Memory B cell (primary cell): ENCODE measurements around the gene HSPA14.
A peak's percentile ranks its signal among the peaks of the same experiment; 100 is the strongest.
"Not testable (repeated sequence)": the region's sequence is repeated elsewhere in the genome, so short reads cannot be mapped to it uniquely, and the experiment has no call there.

Source experiments
- ATAC-seq: fragments of 150-1000 bp; cut with Tn5 transposase; 2 replicates; pipeline ENCODE4 v1.10.0; 2021; ENCODE audit warnings: low read depth, mild to moderate bottlenecking, moderate library complexity
- DNase-seq, 2 donors: peaks; one replicate each; pipeline ENCODE4 v3.0.0; 2022; ENCODE audit warnings: low spot score in 2 of 2
- H3K27ac Mint-ChIP-seq: one replicate; pipeline ENCODE4 v1.8.0; 2022; ENCODE audit warnings: mild to moderate bottlenecking, moderate library complexity, mixed read lengths
- H3K27me3 Mint-ChIP-seq: one replicate; pipeline ENCODE4 v1.8.0; 2022; ENCODE audit warnings: mixed read lengths
- H3K36me3 Mint-ChIP-seq: one replicate; pipeline ENCODE4 v1.8.0; 2022; ENCODE audit warnings: mild to moderate bottlenecking, mixed read lengths
- H3K4me1 Mint-ChIP-seq: one replicate; pipeline ENCODE4 v1.8.0; 2022; ENCODE audit warnings: mixed read lengths
- H3K4me3 Mint-ChIP-seq: one replicate; pipeline ENCODE4 v1.8.0; 2022; ENCODE audit warnings: mild to moderate bottlenecking, moderate library complexity, mixed read lengths
- H3K9me3 Mint-ChIP-seq: one replicate; pipeline ENCODE4 v1.8.0; 2022; ENCODE audit warnings: mixed read lengths

Gene HSPA14

DNA sequence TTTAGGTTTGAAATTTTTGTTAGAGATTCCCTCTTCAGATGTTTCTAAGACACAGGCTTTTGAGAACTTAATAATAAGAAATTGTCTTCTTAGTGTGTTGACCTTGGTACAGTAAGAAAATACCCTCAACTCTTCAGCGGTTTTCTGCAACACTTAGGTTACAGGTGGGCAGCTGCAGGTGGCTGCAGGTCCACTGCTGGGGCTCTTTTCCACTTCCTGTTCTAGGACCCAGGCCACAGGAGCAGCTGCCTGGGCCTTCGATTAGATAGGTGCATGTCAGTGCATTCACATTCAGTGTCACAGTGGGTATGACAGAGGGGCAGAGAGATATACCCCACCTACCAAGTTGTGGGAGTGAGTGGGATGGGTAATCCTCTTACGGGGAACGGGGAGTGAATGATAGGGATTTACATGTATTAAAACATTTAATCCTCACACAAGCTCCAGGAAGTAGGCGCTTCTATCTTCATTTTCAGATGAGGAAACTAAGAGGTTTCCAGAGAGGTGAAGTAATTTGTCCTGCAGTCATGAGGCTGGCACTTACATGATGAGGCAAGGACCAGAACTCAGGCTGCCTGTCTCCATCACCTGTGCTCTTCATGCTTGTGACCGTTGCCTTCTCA is 20.3 kb downstream of the HSPA14 start:
- Mint-ChIP-seq H3K27me3 (no peaks in the 10 kb centered on the region), H3K36me3 (peaks cover 24% of the 10 kb centered on the region), H3K4me3 (no peak overlapping the region), H3K27ac (no peak overlapping the region), H3K9me3 (no peaks in the 10 kb centered on the region), H3K4me1 (no peaks in the 10 kb centered on the region)
- ATAC-seq (no peak), DNase-seq (no peak)

DNA sequence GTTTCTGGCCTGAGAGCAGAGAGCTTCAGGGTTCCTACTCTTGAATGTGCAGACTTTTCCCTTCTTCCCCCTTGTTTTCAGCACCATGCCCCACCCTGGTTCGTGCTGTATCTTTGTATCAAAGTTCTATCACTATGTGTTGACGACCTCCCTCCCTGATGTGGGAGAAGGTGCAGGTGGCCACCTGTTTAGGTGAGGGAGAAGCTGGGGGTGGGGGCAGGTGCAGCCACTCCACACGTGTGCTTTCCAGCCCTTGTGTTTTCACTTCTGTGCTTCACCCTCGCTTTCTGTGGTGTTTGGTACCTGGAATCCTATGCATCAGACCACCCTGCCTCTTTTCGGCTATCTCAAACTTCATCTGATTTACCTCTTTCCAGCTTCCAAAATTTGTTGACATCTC is 20.9 kb downstream of the HSPA14 start:
- Mint-ChIP-seq H3K4me1 (no peaks in the 10 kb centered on the region), H3K4me3 (no peak overlapping the region), H3K27me3 (no peaks in the 10 kb centered on the region), H3K27ac (no peak overlapping the region), H3K9me3 (no peaks in the 10 kb centered on the region), H3K36me3 (peaks cover 24% of the 10 kb centered on the region)
- ATAC-seq (no peak), DNase-seq (no peak)

DNA sequence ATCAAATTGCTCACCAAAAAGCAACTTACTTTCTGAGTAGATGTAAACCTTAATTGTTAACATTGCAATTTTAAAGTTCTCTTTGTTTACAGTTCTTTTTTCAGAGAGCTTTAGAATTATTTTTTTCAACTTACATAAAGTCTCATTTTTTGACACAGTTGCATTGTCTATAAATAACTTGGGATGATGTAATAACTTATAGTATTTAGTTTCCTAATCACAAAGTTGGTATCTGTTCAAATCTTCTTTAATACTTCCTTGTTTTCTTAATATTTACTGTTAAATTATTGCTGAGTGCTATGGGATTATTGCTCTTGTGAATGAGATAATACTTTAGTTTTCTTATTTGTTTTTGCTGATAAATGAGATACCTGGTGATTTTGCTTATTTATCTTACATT is 21.7 kb downstream of the HSPA14 start:
- ATAC-seq = no peak
- H3K4me1 Mint-ChIP-seq = no peaks in the 10 kb centered on the region
- no peaks in the 10 kb centered on the region for H3K27me3 Mint-ChIP-seq
- H3K27ac Mint-ChIP-seq = no peak overlapping the region
- peaks cover 25% of the 10 kb centered on the region for H3K36me3 Mint-ChIP-seq
- no peak overlapping the region for H3K4me3 Mint-ChIP-seq
- H3K9me3 Mint-ChIP-seq = no peaks in the 10 kb centered on the region
- DNase-seq = no peak

DNA sequence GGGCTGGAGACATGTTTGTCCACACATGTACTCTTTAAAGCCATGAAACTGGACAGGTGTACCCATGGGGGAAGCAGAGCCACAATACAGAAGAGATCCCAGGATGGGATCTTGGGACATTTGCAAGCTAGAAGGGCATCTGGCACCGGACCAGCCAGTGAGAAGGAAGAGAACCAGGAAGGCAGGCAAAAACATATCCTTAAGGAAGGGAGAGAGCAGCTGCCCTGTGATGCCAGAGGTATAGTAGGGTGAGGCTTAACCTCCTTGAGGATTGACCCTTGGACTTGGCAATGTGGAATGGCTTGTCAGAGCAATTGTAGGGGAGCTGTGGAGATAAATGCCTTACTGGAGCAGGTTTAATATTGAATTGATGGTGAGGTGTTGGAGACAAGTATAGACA is 22.7 kb downstream of the HSPA14 start:
- Mint-ChIP-seq H3K4me3 (no peak overlapping the region), H3K27ac (peak overlapping the region; percentile 29), H3K36me3 (peaks cover 22% of the 10 kb centered on the region), H3K9me3 (no peaks in the 10 kb centered on the region), H3K4me1 (no peaks in the 10 kb centered on the region), H3K27me3 (no peaks in the 10 kb centered on the region)
- DNase-seq (no peak), ATAC-seq (no peak)

DNA sequence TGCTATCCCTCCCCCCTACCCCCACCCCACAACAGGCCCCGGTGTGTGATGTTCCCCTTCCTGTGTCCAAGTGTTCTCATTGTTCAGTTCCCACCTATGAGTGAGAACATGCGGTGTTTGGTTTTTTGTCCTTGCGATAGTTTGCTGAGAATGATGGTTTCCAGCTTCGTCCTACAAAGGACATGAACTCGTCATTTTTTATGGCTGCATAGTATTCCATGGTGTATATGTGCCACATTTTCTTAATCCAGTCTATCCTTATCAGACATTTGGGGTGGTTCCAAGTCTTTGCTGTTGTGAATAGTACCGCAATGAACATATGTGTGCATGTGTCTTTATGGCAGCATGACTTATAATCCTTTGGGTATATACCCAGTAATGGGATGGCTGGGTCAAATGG is 26.4 kb downstream of the HSPA14 start:
- H3K27me3 Mint-ChIP-seq, H3K4me1 Mint-ChIP-seq, DNase-seq, ATAC-seq, H3K27ac Mint-ChIP-seq, H3K9me3 Mint-ChIP-seq, H3K4me3 Mint-ChIP-seq: not testable (repeated sequence)
- peaks cover 15% of the 10 kb centered on the region for H3K36me3 Mint-ChIP-seq

DNA sequence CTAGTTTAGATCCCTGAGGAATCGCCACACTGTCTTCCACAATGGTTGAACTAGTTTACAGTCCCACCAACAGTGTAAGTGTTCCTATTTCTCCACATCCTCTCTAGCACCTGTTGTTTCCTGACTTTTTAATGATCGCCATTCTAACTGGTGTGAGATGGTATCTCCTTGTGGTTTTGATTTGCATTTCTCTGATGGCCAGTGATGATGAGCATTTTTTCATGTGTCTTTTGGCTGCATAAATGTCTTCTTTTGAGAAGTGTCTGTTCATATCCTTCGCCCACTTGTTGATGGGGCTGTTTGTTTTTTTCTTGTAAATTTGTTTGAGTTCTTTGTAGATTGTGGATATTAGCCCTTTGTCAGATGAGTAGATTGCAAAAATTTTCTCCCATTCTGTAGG is 26.8 kb downstream of the HSPA14 start:
- not testable (repeated sequence) for DNase-seq, H3K9me3 Mint-ChIP-seq, ATAC-seq, H3K4me1 Mint-ChIP-seq, H3K4me3 Mint-ChIP-seq, H3K27ac Mint-ChIP-seq, H3K27me3 Mint-ChIP-seq
- peaks cover 17% of the 10 kb centered on the region for H3K36me3 Mint-ChIP-seq

DNA sequence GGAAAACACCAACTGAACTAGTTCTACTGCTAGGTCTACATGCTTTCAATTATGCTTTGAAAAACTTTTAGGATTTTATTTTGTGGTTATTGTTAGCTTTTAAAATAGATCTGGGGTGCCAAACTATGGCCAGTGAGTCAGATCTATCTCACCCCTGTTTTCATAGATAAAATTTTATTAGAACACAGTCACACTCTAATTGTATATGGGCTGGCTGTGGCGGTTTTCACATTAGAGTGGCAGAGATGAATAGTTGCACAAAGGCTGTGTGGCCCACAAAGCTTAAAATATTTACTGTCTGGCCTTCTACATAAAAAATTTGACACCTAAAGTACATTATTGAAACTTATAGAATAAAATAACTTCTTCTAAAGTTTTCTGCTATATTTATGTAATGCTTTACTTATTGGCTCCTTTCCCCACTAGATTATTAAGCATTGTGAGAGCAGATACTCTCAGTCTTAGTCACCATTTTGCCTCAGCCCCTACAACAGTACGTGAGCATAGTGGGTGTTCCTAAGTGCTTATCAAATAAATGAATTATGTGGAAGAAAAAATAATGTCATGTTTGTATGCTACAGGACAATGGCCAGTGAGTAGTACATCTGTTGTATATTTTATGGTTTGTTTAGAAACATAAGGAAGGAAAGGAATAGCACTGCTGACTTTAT is 35.1 kb downstream of the HSPA14 start:
- Mint-ChIP-seq H3K27ac (no peak overlapping the region), H3K4me1 (peaks cover 8% of the 10 kb centered on the region), H3K9me3 (no peaks in the 10 kb centered on the region), H3K27me3 (no peaks in the 10 kb centered on the region), H3K36me3 (peaks cover 4% of the 10 kb centered on the region), H3K4me3 (no peak overlapping the region)
- ATAC-seq (no peak), DNase-seq (no peak)

DNA sequence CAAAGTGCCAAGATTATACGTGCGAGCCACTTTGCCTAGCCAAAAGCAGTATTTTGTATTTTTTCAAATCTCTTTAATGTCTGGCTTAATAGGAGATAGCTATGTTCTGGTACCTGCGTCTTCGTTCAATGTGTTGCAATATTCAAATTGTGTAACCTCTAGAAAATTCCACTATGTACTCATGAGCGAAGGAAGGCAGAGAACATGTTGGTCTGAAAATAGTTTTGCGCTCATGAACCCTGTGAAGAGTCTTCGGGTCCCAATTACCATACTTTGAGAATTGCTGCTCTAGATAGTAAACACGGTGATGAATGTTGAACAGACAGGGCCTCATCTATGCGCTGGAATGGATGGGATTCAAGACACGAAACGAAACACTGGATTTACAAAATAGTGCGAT is 37.8 kb downstream of the HSPA14 start:
- Mint-ChIP-seq H3K4me1 (peaks cover 16% of the 10 kb centered on the region), H3K27ac (no peak overlapping the region), H3K36me3 (no peaks in the 10 kb centered on the region), H3K27me3 (no peaks in the 10 kb centered on the region), H3K4me3 (no peak overlapping the region), H3K9me3 (no peaks in the 10 kb centered on the region)
- DNase-seq (no peak), ATAC-seq (no peak)

DNA sequence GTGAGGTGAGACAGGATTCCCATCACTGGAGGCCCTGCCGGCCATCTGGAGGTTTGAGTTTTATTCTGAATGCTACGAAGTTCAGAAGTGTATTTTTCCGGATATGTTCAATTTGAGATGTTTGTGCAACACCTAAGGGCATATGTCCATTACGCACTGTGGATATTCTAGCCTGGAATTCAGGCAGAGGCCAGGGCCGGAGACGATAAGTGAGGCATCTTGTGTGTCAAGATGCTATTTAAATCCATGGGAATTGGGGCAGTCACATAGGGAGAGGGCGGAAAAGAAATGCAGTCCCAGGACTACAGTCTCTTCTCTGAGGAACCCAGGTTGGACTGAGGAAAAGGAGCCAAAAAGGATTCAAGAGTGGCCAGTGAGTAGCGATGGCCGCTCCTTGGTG is 38.7 kb downstream of the HSPA14 start:
- Mint-ChIP-seq H3K4me3 (peak overlapping the region; percentile 66), H3K9me3 (no peaks in the 10 kb centered on the region), H3K27me3 (no peaks in the 10 kb centered on the region), H3K4me1 (peaks cover 16% of the 10 kb centered on the region), H3K36me3 (no peaks in the 10 kb centered on the region), H3K27ac (no peak overlapping the region)
- DNase-seq (no peak), ATAC-seq (no peak)

DNA sequence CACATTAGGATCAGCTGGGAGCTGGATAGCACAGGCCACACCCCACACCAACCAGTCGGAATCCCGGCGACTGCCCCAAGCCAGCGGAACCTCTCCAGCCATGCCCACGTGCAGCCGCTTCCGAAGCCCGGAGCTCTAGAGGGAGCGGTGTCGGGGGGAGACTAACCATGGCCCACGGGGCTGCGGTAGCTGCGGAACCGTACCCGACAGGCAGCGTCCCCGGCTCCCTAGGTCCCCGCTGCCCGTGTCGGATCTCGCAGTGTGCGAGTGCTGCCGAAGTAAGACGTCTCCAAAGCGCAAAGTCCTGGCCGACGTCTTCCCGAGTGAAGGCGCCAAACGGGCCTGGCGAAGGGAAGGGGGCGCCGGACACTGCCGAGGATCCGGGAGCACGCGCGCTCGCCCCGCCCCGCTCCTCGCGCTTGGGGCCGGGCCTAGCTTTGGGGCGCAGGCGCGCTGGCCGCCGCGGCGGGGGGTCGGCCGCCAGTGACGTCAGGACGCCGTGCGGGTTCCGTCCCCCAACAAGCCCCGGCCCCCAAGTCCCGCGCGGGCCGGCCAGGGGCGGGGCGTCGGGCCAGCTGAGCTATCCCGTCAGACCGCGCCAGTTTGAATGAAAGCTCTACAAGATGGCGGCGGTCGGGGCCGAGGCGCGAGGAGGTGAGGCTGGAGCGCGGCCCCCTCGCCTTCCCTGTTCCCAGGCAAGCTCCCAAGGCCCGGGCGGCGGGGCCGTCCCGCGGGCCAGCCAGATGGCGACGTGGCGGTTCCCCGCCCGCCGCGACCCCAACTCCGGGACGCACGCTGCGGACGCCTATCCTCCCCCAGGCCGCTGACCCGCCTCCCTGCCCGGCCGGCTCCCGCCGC is 40.4 kb downstream of the HSPA14 start, which contains the start of gene SUV39H2:
Gene SUV39H2, plus strand, starts transcription at position 601 of the 858 bp plus-strand sequence. Its CDS starts 23 bp downstream, at position 624.
- H3K27ac Mint-ChIP-seq = peak within 1 kb of the TSS; percentile 75
- no peaks in the 10 kb centered on the region for H3K9me3 Mint-ChIP-seq
- H3K36me3 Mint-ChIP-seq = no peaks in the 10 kb centered on the region
- peak; percentile 92 for ATAC-seq
- peak; percentile 86 to 89 for DNase-seq
- H3K27me3 Mint-ChIP-seq = no peaks in the 10 kb centered on the region
- peaks cover 16% of the 10 kb centered on the region for H3K4me1 Mint-ChIP-seq
- H3K4me3 Mint-ChIP-seq = peak within 1 kb of the TSS; percentile 93

DNA sequence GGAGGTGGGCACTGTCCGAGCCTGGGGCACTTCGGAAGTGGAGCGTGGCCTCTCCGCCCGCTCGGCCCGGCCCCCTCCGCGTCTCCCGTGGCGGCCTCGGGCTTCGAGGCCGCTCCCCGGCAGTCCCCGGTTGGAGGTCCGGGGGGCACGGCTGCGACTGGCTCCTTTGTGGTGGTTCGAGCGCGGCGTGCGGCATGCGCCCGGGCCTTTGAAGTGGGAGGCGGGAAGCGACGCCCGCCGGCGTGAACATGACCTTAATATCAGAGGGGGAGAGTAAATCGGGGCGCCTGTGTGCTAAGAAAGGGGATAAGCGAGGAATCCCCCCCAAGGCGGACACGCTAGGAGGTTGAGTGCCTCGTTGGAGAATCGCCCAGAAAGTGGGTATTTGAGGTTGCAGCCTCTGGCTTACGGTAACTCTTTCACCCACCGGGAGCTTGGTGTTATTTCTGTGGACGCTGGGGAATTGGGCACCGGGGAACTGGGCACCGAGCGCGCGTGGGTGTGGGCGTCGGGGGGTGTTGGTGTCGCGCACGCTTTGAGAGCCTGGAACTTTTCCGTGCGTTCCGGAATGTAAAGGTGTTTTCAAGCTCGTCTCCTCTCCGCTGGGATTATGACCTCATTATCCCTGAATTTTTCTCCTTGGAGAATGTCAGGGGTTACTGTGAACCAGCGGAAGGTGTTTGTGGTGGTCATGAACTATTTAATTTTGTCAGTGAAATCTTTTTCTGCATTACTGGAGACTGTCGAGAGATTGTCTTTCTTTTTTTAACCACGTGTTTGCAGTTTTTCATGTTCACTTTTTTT is 41.2 kb downstream of the HSPA14 start:
- ATAC-seq = peak; percentile 6
- no peaks in the 10 kb centered on the region for H3K36me3 Mint-ChIP-seq

DNA sequence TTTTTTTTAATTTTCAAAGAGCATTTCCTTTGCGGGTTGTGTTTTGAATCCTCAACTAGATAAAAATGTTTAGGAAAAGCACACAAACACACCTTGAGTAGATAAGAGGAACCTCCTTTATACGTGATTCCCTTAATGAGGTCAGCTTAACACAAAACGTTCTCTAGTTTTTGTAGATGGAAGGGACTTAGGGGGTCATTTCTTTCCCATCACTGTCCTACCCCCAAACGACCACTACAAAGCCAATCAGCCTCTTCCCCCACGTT is 41.8 kb downstream of the HSPA14 start:
- H3K27ac Mint-ChIP-seq = peak overlapping the region; percentile 75
- H3K27me3 Mint-ChIP-seq = no peaks in the 10 kb centered on the region
- peak overlapping the region; percentile 93 for H3K4me3 Mint-ChIP-seq
- DNase-seq (no peak), ATAC-seq (no peak)
- no peaks in the 10 kb centered on the region for H3K9me3 Mint-ChIP-seq
- no peaks in the 10 kb centered on the region for H3K36me3 Mint-ChIP-seq
- peaks cover 16% of the 10 kb centered on the region for H3K4me1 Mint-ChIP-seq

More for the DNA sequence above, 41.2 kb downstream of the HSPA14 start:
- peak; percentile 5 to 16 for DNase-seq
- Mint-ChIP-seq H3K9me3 (no peaks in the 10 kb centered on the region), H3K27ac (peak overlapping the region; percentile 75), H3K27me3 (no peaks in the 10 kb centered on the region), H3K4me3 (peak overlapping the region; percentile 93), H3K4me1 (peaks cover 16% of the 10 kb centered on the region)

DNA sequence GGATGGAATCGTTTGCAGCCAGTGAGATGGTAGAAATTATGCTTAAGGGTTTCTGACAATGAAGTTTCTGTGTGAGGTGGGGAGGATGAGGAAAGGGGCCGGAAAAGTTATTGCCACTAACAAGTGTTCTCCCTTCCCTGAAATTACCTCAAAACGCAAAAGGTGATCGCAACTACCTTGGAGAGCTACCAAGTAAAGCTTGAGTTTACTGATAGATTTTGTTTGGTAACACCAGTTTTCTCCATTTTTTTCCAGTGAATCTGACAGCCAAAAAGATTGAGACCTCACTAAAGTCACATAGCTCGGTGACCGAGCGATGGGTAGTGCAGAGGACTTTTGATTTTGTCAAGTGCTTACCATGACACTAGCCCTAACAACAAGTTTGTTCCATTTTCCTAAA is 42.1 kb downstream of the HSPA14 start:
- H3K27me3 Mint-ChIP-seq = no peaks in the 10 kb centered on the region
- DNase-seq (no peak), ATAC-seq (no peak)
- H3K4me1 Mint-ChIP-seq = peaks cover 16% of the 10 kb centered on the region
- H3K36me3 Mint-ChIP-seq = no peaks in the 10 kb centered on the region
- H3K27ac Mint-ChIP-seq = peak overlapping the region; percentile 75
- peak overlapping the region; percentile 93 for H3K4me3 Mint-ChIP-seq
- no peaks in the 10 kb centered on the region for H3K9me3 Mint-ChIP-seq

DNA sequence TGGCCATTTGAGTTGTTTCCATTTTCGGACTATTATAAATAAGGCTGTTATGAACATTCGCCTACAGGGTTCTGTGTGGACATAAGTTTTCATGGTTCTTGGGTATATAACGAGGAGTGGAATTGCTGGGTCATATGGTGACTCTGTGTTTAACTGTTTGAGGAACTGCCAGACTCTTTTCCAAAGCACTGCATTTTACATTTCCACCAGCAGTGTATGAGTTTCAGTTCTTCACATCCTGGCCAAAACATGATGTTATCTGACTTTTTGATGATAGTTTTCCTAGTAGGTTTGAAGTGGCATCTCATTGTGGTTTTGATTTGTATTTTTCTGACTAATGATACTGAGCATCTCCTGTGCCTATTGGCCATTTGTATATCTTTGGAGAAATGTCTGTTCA is 46.0 kb downstream of the HSPA14 start:
- Mint-ChIP-seq H3K27me3 (no peaks in the 10 kb centered on the region), H3K4me1 (peaks cover 7% of the 10 kb centered on the region), H3K9me3 (no peaks in the 10 kb centered on the region), H3K36me3 (no peaks in the 10 kb centered on the region), H3K27ac (no peak overlapping the region), H3K4me3 (no peak overlapping the region)
- no peak for ATAC-seq
- no peak for DNase-seq
